ENCODE measurements around the gene SLC12A3.

- TF ChIP-seq, protein P1, sequence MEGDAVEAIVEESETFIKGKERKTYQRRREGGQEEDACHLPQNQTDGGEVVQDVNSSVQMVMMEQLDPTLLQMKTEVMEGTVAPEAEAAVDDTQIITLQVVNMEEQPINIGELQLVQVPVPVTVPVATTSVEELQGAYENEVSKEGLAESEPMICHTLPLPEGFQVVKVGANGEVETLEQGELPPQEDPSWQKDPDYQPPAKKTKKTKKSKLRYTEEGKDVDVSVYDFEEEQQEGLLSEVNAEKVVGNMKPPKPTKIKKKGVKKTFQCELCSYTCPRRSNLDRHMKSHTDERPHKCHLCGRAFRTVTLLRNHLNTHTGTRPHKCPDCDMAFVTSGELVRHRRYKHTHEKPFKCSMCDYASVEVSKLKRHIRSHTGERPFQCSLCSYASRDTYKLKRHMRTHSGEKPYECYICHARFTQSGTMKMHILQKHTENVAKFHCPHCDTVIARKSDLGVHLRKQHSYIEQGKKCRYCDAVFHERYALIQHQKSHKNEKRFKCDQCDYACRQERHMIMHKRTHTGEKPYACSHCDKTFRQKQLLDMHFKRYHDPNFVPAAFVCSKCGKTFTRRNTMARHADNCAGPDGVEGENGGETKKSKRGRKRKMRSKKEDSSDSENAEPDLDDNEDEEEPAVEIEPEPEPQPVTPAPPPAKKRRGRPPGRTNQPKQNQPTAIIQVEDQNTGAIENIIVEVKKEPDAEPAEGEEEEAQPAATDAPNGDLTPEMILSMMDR (IDR thresholded peaks at IDR 0.05): no peak
- no peak for TF ChIP-seq POLR2A (IDR thresholded peaks at IDR 0.05)
Observed at GRCh38 chr16:56815721-56816120, 49.3 kb upstream of the SLC12A3 start.
